GM21390 (cell line): ENCODE results near the gene CDC73.

ENCODE experiments used
- ATAC-seq: cut with Tn5 transposase; IDR thresholded peaks from one replicate; pipeline ENCODE4 v1.9.1; 2021; ENCODE audit not compliant: unreplicated experiment

CDC73 gene

GRCh38 chr1:193121616-193122593 is at the start of gene CDC73:
Gene CDC73 (plus strand): TSS chr1:193122031. CDS start chr1:193122201, 170 bp downstream.
- peak; percentile 90 for ATAC-seq

- no peak for ATAC-seq
These were observed 43.8 kb upstream of the CDC73 start for GRCh38 chr1:193077991-193078390.

GRCh38 chr1:193079187-193079586 is 42.6 kb upstream of the CDC73 start:
- ATAC-seq = no peak

GRCh38 chr1:193083365-193084088 is 38.3 kb upstream of the CDC73 start:
- ATAC-seq = peak; percentile 94

- no peak for ATAC-seq
These were observed 36.6 kb upstream of the CDC73 start for GRCh38 chr1:193085263-193085662.

- ATAC-seq = no peak
These were observed 35.5 kb upstream of the CDC73 start for GRCh38 chr1:193086342-193086741.

- no peak for ATAC-seq
These were observed 33.9 kb upstream of the CDC73 start for GRCh38 chr1:193087893-193088292.

- ATAC-seq = no peak
These were observed 31.0 kb upstream of the CDC73 start for GRCh38 chr1:193090865-193091264.

GRCh38 chr1:193094112-193094511 is 27.7 kb upstream of the CDC73 start:
- no peak for ATAC-seq

- ATAC-seq = no peak
These were observed 19.2 kb upstream of the CDC73 start for GRCh38 chr1:193102662-193103061.

- ATAC-seq = peak; percentile 1
These were observed 17.9 kb upstream of the CDC73 start for GRCh38 chr1:193103759-193104501.

- ATAC-seq = peak; percentile 38
These were observed 17.3 kb upstream of the CDC73 start for GRCh38 chr1:193104502-193104906.

GRCh38 chr1:193104907-193105820 is 16.7 kb upstream of the CDC73 start, which contains the start of gene GLRX2:
Gene GLRX2 (minus strand): TSS chr1:193105414. CDS start chr1:193105382, 32 bp downstream.
- peak; percentile 91 for ATAC-seq

GRCh38 chr1:193105821-193106177 is 16.0 kb upstream of the CDC73 start:
- ATAC-seq = no peak

- no peak for ATAC-seq
These were observed 13.4 kb upstream of the CDC73 start for GRCh38 chr1:193108471-193108870.

GRCh38 chr1:193109619-193110018 is 12.2 kb upstream of the CDC73 start:
- no peak for ATAC-seq

- no peak for ATAC-seq
These were observed 11.6 kb upstream of the CDC73 start for GRCh38 chr1:193110246-193110645.

GRCh38 chr1:193110864-193111263 is 11.0 kb upstream of the CDC73 start:
- ATAC-seq = no peak

- ATAC-seq = no peak
These were observed 10.2 kb upstream of the CDC73 start for GRCh38 chr1:193111641-193112090.
